Fibroblast of lung (primary cell): ENCODE results near the gene ZFYVE1.

Experiments used
- EZH2 ChIP-seq: IDR thresholded peaks from 2 replicates; pipeline ENCODE4 v1.5.1; 2012; ENCODE audit warnings: low read length, control low read depth, mild to moderate bottlenecking; ENCODE audit errors: missing control alignments
- TF ChIP-seq, protein P1 (sequence below), 2 donors: IDR thresholded peaks in 1 of 2; conservative IDR thresholded peaks in 1 of 2; 1 replicate in 1 of 2; 2 replicates in 1 of 2; pipeline ENCODE4 v1.5.1; 2011 to 2012; ENCODE audit warnings: low read length in 2 of 2, control low read depth in 1 of 2, inconsistent platforms in 1 of 2, low read depth in 1 of 2, mild to moderate bottlenecking in 1 of 2

DNA sequence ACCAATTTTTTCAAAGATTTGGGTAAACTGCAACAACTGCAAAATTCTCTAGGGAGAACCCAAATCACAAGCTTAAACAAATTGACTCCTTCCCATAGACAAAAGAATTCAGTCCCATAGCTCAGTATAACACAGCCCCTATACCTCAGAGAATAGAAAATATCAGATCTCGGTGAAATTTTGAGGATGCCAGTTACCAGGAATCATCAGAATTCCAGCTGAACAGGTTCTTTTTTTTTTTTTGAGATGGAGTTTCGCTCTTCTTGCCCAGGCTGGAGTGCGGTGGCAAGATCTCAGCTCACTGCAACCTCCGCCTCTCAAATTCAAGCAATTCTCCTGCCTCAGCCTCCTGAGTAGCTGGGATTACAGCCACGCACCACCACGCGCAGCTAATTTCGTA is 36.7 kb downstream of the ZFYVE1 start:
- TF ChIP-seq, protein P1, sequence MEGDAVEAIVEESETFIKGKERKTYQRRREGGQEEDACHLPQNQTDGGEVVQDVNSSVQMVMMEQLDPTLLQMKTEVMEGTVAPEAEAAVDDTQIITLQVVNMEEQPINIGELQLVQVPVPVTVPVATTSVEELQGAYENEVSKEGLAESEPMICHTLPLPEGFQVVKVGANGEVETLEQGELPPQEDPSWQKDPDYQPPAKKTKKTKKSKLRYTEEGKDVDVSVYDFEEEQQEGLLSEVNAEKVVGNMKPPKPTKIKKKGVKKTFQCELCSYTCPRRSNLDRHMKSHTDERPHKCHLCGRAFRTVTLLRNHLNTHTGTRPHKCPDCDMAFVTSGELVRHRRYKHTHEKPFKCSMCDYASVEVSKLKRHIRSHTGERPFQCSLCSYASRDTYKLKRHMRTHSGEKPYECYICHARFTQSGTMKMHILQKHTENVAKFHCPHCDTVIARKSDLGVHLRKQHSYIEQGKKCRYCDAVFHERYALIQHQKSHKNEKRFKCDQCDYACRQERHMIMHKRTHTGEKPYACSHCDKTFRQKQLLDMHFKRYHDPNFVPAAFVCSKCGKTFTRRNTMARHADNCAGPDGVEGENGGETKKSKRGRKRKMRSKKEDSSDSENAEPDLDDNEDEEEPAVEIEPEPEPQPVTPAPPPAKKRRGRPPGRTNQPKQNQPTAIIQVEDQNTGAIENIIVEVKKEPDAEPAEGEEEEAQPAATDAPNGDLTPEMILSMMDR (conservative IDR thresholded peaks at IDR 0.05 in 1 of 2, IDR thresholded peaks at IDR 0.05 in 1 of 2; ENCODE audit: low read depth in 1 of 2, low read length in 2 of 2) = no peak
- TF ChIP-seq EZH2 = no peak
